CD4-positive, alpha-beta T cell (primary cell): Measurements from ENCODE around the gene POM121. TPM values are rescaled to one million over a fixed set of nuclear protein-coding genes. Genes with fewer than 3 reads are reported as not detected.
"Not testable (repeated sequence)": the region's sequence is repeated elsewhere in the genome, so short reads cannot be mapped to it uniquely, and the experiment has no call there.

Experiments
- ATAC-seq: fragments of 200-7000 bp; cut with Tn5 transposase; one replicate; pipeline ENCODE4 v1.10.0; 2022; ENCODE audit warnings: mild to moderate bottlenecking; ENCODE audit not compliant: poor library complexity
- CTCF ChIA-PET: fragments of 350-600 bp; sonication (Branson Sonifier 250); formaldehyde crosslinking; loops from one replicate; lab custom pipeline; 2021; ENCODE audit warnings: antibody characterized with exemption, inconsistent platforms; lab: Charles Lee
- POLR2A ChIA-PET: fragments of 350-600 bp; sonication (Branson Sonifier 250); formaldehyde crosslinking; loops from one replicate; lab custom pipeline; 2021; ENCODE audit warnings: antibody characterized with exemption, inconsistent platforms; lab: Charles Lee
- DNase-seq, 14 experiments: peaks; one replicate each; pipeline ENCODE4 v3.0.0-alpha.2; 2013 to 2020; ENCODE audit warnings: mixed read lengths in 2 of 14
- H3K27ac ChIP-seq, 2 donors: one replicate each; pipeline versions ENCODE4 v1.5.1 to v1.7.0; 2013; ENCODE audit warnings: low read length in 2 of 2, low read depth in 1 of 2, mild to moderate bottlenecking in 1 of 2
- H3K27me3 ChIP-seq, 2 experiments: 1 replicate in 1 of 2; 2 replicates in 1 of 2; pipeline versions ENCODE4 v1.6.1 to v1.7.0; 2013; ENCODE audit warnings: low read length in 2 of 2, control low read depth in 1 of 2, mild to moderate bottlenecking in 1 of 2, moderate library complexity in 1 of 2; ENCODE audit not compliant: insufficient read depth in 2 of 2, control insufficient read depth in 1 of 2
- H3K36me3 ChIP-seq: one replicate; pipeline ENCODE4 v1.6.1; 2013; ENCODE audit warnings: low read length, control low read depth; ENCODE audit not compliant: insufficient read depth
- H3K4me1 ChIP-seq: one replicate; pipeline ENCODE4 v1.6.1; 2013; ENCODE audit warnings: low read length, control low read depth; ENCODE audit not compliant: insufficient read depth
- H3K4me3 ChIP-seq: one replicate; pipeline ENCODE4 v1.5.1; 2013; ENCODE audit warnings: mild to moderate bottlenecking, low read length, moderate library complexity
- H3K9me3 ChIP-seq, 2 experiments: 1 replicate in 1 of 2; 2 replicates in 1 of 2; pipeline versions ENCODE4 v1.6.1 to v1.7.0; 2013; ENCODE audit warnings: low read length in 2 of 2, mild to moderate bottlenecking in 2 of 2, control low read depth in 1 of 2, moderate library complexity in 1 of 2; ENCODE audit not compliant: control insufficient read depth in 1 of 2, insufficient read depth in 1 of 2
- H3K27ac Mint-ChIP-seq: one replicate; pipeline ENCODE4 v1.8.0; 2020; ENCODE audit warnings: mixed read lengths
- H3K27me3 Mint-ChIP-seq: one replicate; pipeline ENCODE4 v1.8.0; 2021; ENCODE audit warnings: mixed read lengths
- H3K36me3 Mint-ChIP-seq: one replicate; pipeline ENCODE4 v1.8.0; 2021; ENCODE audit warnings: low read depth, mixed read lengths
- H3K4me1 Mint-ChIP-seq: one replicate; pipeline ENCODE4 v1.8.0; 2021; ENCODE audit warnings: low read depth, mixed read lengths
- H3K4me3 Mint-ChIP-seq: one replicate; pipeline ENCODE4 v1.8.0; 2020; ENCODE audit warnings: mild to moderate bottlenecking, mixed read lengths
- H3K9me3 Mint-ChIP-seq: one replicate; pipeline ENCODE4 v1.8.0; 2020; ENCODE audit warnings: mixed read lengths
- CTCF ChIP-seq: fragments of 200-600 bp; IDR thresholded peaks from one replicate; pipeline ENCODE4 v1.8.0; 2022; ENCODE audit warnings: antibody characterized with exemption, mild to moderate bottlenecking
- intact Hi-C, 2 experiments: fragments of 100-400 bp; cut with DNase I in 1 of 2; cut with micrococcal nuclease in 1 of 2; formaldehyde crosslinking; loops; one replicate each; pipeline versions ENCODE4 v1.15.1 to v1.9.0; 2023 to 2025; cut with DNase I, micrococcal nuclease
- polyA plus RNA-seq, 2 donors: library from polyadenylated mRNA; unstranded; fragments of 120-200 nt; gene quantifications; one replicate each; pipeline ENCODE4 v1.2.1, GENCODE V29; 2013
- total RNA-seq, 174 experiments: library from RNA in 2 of 174; stranded (reverse) in 2 of 174; gene quantifications; one replicate each; pipeline ENCODE4 v1.2.3 and lab custom pipeline; 2021 to 2026

Gene POM121
- total RNA-seq (10 to 100 TPM; 66.2 to 67.9 TPM), total RNA-seq (lab: John Stamatoyannopoulos, UW) (26.0 to 163 (median 57.5) reads per million in 172 experiments)
- polyA plus RNA-seq (2013, experiment 1 of 2) = 37.0 TPM
- polyA plus RNA-seq (2013, experiment 2 of 2) = 42.5 TPM

DNA sequence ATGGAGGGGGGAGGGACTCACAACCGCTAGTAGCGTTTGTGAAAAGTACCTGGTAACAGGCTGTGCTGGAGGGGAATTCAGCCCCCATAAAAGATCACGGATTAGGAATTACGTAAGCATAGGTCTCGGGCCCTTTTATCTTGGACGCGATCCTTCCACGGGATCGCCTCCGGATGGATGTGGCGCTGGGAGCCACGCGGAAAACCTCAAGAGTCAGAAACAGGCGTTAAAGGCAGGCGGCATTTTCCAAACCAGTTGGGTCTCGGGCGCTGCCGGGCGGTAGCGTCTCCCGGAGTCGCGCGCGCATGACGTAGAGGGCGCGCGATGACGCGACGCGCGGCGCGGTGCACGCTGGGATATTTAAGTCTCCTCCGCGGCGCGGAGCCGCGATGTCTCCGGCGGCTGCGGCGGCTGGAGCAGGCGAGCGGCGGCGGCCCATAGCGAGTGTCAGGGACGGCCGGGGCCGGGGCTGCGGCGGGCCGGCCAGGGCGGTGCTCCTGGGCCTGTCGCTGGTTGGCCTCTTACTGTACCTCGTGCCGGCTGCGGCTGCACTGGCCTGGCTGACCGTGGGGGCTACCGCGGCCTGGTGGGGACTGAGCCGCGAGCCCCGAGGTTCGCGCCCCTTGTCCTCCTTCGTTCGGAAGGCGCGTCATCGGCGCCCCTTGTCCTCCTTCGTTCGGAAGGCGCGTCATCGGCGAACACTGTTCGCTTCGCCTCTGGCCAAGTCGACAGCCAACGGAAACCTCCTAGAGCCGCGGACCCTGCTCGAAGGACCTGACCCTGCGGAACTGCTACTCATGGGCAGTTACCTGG lies at the start of gene POM121:
Gene POM121 (plus strand): TSS at position 363 of the 813 bp plus-strand sequence. CDS start 27 bp downstream, at position 390.
- no peaks in the 10 kb centered on the region for H3K27me3 ChIP-seq
- H3K9me3 ChIP-seq = no peaks in the 10 kb centered on the region
- CTCF ChIA-PET = no interaction called here
- H3K4me1 ChIP-seq = peaks cover 17% of the 10 kb centered on the region
- POLR2A ChIA-PET = no interaction called here
- Mint-ChIP-seq H3K4me1 (peaks cover 34% of the 10 kb centered on the region), H3K36me3 (peaks cover 55% of the 10 kb centered on the region), H3K27me3 (no peaks in the 10 kb centered on the region), H3K9me3 (no peaks in the 10 kb centered on the region), H3K4me3 (peak within 1 kb of the TSS; percentile 99), H3K27ac (peak within 1 kb of the TSS; percentile 91)
- peak within 1 kb of the TSS; percentile 91 for H3K4me3 ChIP-seq
- DNase-seq (peak; percentile 72 to 95 (median 81)), ATAC-seq (peak; percentile 94)
- no peak for TF ChIP-seq CTCF
- H3K36me3 ChIP-seq = peaks cover 40% of the 10 kb centered on the region
- H3K27ac ChIP-seq = peak within 1 kb of the TSS; percentile 92 to 96
- intact Hi-C loops = loop anchor here in 1 of 2 experiments (10.0 kb wide), 1 partner anchor 530 kb away; no protein-coding TSS in a partner anchor

DNA sequence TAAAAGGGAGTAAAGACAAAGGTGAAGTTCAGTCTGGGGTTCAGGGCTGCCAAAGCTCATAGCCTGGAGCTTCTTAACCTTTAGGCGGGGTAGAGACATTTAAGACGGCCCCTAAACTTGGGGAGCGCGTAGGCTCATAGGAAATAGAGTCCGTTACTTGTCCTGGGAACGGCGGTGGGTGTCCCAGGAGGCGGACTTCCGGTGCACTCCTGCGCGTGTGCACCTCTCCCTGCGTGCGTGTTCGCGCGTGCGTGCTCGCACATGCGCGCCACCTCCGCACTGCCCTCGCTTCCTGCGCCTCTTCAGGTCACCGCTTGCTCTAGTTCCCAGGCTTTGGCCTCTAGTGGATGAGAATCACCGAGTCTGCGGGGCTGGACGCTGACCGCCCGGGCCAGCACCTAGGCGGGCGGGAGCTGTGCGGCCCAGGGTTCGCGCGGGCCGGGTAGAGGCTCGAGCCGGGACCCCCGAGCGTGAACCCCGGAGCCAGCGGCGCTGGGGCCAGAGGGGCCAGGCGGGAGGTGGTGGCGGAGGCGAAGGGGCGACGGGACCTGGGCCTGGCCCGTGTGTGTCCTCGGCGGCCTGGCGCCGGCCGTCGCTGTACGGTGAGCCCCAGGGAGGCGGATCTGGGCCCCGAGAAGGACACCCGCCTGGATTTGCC lies 45.7 kb upstream of the POM121 start:
- H3K36me3 ChIP-seq, H3K27me3 ChIP-seq, intact Hi-C loops, H3K9me3 Mint-ChIP-seq, CTCF ChIA-PET, H3K27me3 Mint-ChIP-seq, H3K9me3 ChIP-seq: not testable (repeated sequence)
- POLR2A ChIA-PET = interaction anchor here (0.6 to 0.9 kb wide), 2 partner anchors 50 to 54 kb away, joined by 3 to 7 read pairs; no protein-coding TSS in a partner anchor
- Mint-ChIP-seq H3K27ac (peak overlapping the region; percentile 92), H3K4me3 (peak overlapping the region; percentile 98), H3K36me3 (peaks cover 24% of the 10 kb centered on the region), H3K4me1 (peaks cover 12% of the 10 kb centered on the region)
- ATAC-seq (peak; percentile 98), DNase-seq (peak; percentile 44 to 84 (median 67))
- Histone ChIP-seq H3K27ac (peak overlapping the region; percentile 56 to 66), H3K4me1 (peaks cover 10% of the 10 kb centered on the region), H3K4me3 (peak overlapping the region; percentile 73)

DNA sequence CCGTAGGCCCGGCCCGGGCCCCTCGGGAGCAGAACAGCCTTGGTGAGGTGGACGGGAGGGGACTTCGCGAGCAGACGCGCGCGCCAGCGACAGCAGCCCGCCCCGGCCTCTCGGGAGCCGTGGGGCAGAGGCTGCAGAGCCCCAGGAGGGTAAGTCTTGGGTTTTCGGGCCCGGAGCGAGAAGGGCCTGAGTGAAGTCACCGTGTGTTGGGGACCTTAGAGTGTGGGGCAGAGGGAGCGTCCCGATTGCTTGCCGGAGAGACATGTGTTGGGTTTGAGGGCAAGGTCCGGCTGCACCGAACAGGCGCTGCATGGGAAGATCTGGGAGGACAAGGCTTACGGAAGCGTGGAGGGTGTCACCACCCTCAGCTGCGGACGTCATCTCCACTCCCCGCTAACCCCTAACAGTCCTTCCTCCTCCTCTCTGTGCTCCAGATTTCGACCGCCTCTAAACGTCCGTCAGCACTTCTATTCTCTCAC lies 45.1 kb upstream of the POM121 start:
- Mint-ChIP-seq H3K27ac (peak overlapping the region; percentile 92), H3K36me3 (peaks cover 24% of the 10 kb centered on the region), H3K4me3 (peak overlapping the region; percentile 98), H3K4me1 (peaks cover 12% of the 10 kb centered on the region)
- ATAC-seq, H3K9me3 Mint-ChIP-seq, CTCF ChIA-PET, H3K9me3 ChIP-seq, H3K27me3 Mint-ChIP-seq, H3K36me3 ChIP-seq, H3K27me3 ChIP-seq: not testable (repeated sequence)
- peak overlapping the region; percentile 56 to 66 for H3K27ac ChIP-seq
- intact Hi-C loops = loop anchor here in 1 of 2 experiments (5.0 kb wide), 1 partner anchor 47 kb away; no protein-coding TSS in a partner anchor
- DNase-seq = peak in 13 of 14 experiments; percentile 9 to 69 (median 21)
- peak overlapping the region; percentile 73 for H3K4me3 ChIP-seq
- POLR2A ChIA-PET = interaction anchor here (0.7 kb wide), 1 partner anchor 50 kb away, joined by 6 read pairs; no protein-coding TSS in a partner anchor
- peaks cover 10% of the 10 kb centered on the region for H3K4me1 ChIP-seq

- H3K4me3 Mint-ChIP-seq = not testable (repeated sequence)
Measured at GRCh38 chr7:72891750-72892149, 33.1 kb upstream of the POM121 start.

GRCh38 chr7:72904740-72905139 lies 20.2 kb upstream of the POM121 start:
- POLR2A ChIA-PET, H3K4me1 ChIP-seq, CTCF ChIA-PET, H3K27me3 Mint-ChIP-seq, DNase-seq, ATAC-seq, H3K27me3 ChIP-seq, H3K27ac ChIP-seq, H3K4me3 Mint-ChIP-seq, intact Hi-C loops, H3K9me3 Mint-ChIP-seq, H3K4me3 ChIP-seq: not testable (repeated sequence)
- peaks cover 22% of the 10 kb centered on the region for H3K4me1 Mint-ChIP-seq
- Histone ChIP-seq H3K9me3 (peaks cover 0 to 11% of the 10 kb centered on the region in 2 experiments), H3K36me3 (peaks cover 37% of the 10 kb centered on the region)
- peaks cover 75% of the 10 kb centered on the region for H3K36me3 Mint-ChIP-seq
- H3K27ac Mint-ChIP-seq = peak overlapping the region; percentile 15

More at GRCh38 chr7:72891750-72892149, 33.1 kb upstream of the POM121 start:
- H3K9me3 Mint-ChIP-seq, H3K4me1 ChIP-seq, ATAC-seq, H3K4me3 ChIP-seq, DNase-seq, POLR2A ChIA-PET, CTCF ChIA-PET, H3K9me3 ChIP-seq, H3K27me3 Mint-ChIP-seq, H3K27ac ChIP-seq, intact Hi-C loops, H3K27me3 ChIP-seq, H3K27ac Mint-ChIP-seq: not testable (repeated sequence)
- Mint-ChIP-seq H3K36me3 (peaks cover 52% of the 10 kb centered on the region), H3K4me1 (peaks cover 12% of the 10 kb centered on the region)
- peaks cover 23% of the 10 kb centered on the region for H3K36me3 ChIP-seq
